Endodermal cell (in vitro differentiated cells): ENCODE data around the gene GLB1L. TPM values are rescaled to one million over a fixed set of nuclear protein-coding genes. Genes with fewer than 3 reads are reported as not detected.

Experiments used
- DNase-seq: peaks from one replicate; pipeline ENCODE4 v3.0.0-alpha.2; 2017
- H3K27ac ChIP-seq: 2 replicates; pipeline ENCODE4 v1.5.1; 2013; ENCODE audit warnings: mild to moderate bottlenecking, low read depth, low read length, moderate library complexity
- H3K27me3 ChIP-seq: 2 replicates; pipeline ENCODE4 v1.6.1; 2013; ENCODE audit warnings: mild to moderate bottlenecking, low read length, moderate library complexity; ENCODE audit not compliant: insufficient read depth, control insufficient read depth, poor library complexity, severe bottlenecking
- H3K36me3 ChIP-seq: 2 replicates; pipeline ENCODE4 v1.7.0; 2013; ENCODE audit warnings: mild to moderate bottlenecking, low read length, moderate library complexity; ENCODE audit not compliant: control insufficient read depth, insufficient read depth
- H3K4me1 ChIP-seq: one replicate; pipeline ENCODE4 v1.7.0; 2013; ENCODE audit warnings: low read length; ENCODE audit not compliant: control insufficient read depth, insufficient read depth
- H3K4me3 ChIP-seq: 2 replicates; pipeline ENCODE4 v1.5.1; 2013; ENCODE audit warnings: mild to moderate bottlenecking, low read length, moderate library complexity
- H3K9ac ChIP-seq: 2 replicates; pipeline ENCODE4 v1.6.1; 2013; ENCODE audit warnings: mild to moderate bottlenecking, low read length, moderate library complexity; ENCODE audit not compliant: poor library complexity, severe bottlenecking; ENCODE audit errors: extremely low read depth
- H3K9me3 ChIP-seq: 2 replicates; pipeline ENCODE4 v1.6.1; 2013; ENCODE audit warnings: mild to moderate bottlenecking, low read length, moderate library complexity; ENCODE audit not compliant: control insufficient read depth
- H3K27ac Mint-ChIP-seq: 2 replicates; pipeline ENCODE4 v1.8.0; 2020; ENCODE audit warnings: mixed read lengths
- H3K27me3 Mint-ChIP-seq: 2 replicates; pipeline ENCODE4 v1.8.0; 2021; ENCODE audit warnings: mild to moderate bottlenecking, mixed read lengths; ENCODE audit not compliant: insufficient read depth
- H3K36me3 Mint-ChIP-seq: 2 replicates; pipeline ENCODE4 v1.8.0; 2020; ENCODE audit warnings: low read depth, mixed read lengths
- H3K4me1 Mint-ChIP-seq: 2 replicates; pipeline ENCODE4 v1.8.0; 2020; ENCODE audit warnings: mixed read lengths
- H3K4me3 Mint-ChIP-seq: 2 replicates; pipeline ENCODE4 v1.8.0; 2020; ENCODE audit warnings: mild to moderate bottlenecking, moderate library complexity, mixed read lengths
- H3K9me3 Mint-ChIP-seq: 2 replicates; pipeline ENCODE4 v1.8.0; 2020; ENCODE audit warnings: mild to moderate bottlenecking, mixed read lengths
- WGBS, 2 experiments: methylation state at CpG; one replicate each; pipeline versions ENCODE4 v1.1.5 to v1.1.7; 2013; ENCODE audit warnings: missing lambda C conversion rate in 2 of 2, mixed read lengths in 1 of 2; ENCODE audit not compliant: insufficient coverage in 1 of 2, insufficient read length in 1 of 2; 5-methylcytosine and 5-hydroxymethylcytosine counted together
- total RNA-seq, 2 donors: library from RNA; stranded (reverse); fragmentation: NEBNext Ultra II Directional in 1 of 2; extraction: Animal tissue kit (Norgen Biotek cat#: 25700) in 1 of 2; gene quantifications; 2 replicates in 1 of 2; 3 replicates in 1 of 2; pipeline ENCODE4 v1.2.1, GENCODE V29; 2021
- TF ChIP-seq, protein P1 (sequence below): fragments of 200-600 bp; sonication (generic); conservative IDR thresholded peaks from 2 replicates; pipeline ENCODE4 v1.5.0; 2021; ENCODE audit warnings: antibody characterized with exemption, mild to moderate bottlenecking

Gene GLB1L
- total RNA-seq, 2 donors from 2014 or later, result 9.7 to 13.8 TPM

- no peaks in the 10 kb centered on the region for H3K27me3 Mint-ChIP-seq
- peaks cover 39% of the 10 kb centered on the region for H3K4me1 Mint-ChIP-seq
- H3K27ac ChIP-seq, result no peak overlapping the region
- no peak overlapping the region for H3K9ac ChIP-seq
- H3K9me3 Mint-ChIP-seq, result no peaks in the 10 kb centered on the region
- H3K36me3 ChIP-seq, result peaks cover 40% of the 10 kb centered on the region
- peaks cover 22% of the 10 kb centered on the region for H3K4me1 ChIP-seq
- H3K27ac Mint-ChIP-seq, result no peak overlapping the region
- H3K4me3 Mint-ChIP-seq, result no peak overlapping the region
- peaks cover 25% of the 10 kb centered on the region for H3K36me3 Mint-ChIP-seq
- H3K9me3 ChIP-seq, result no peaks in the 10 kb centered on the region
- no peak for DNase-seq
- WGBS, 2 experiments, result 82 to 86% methylated on average over 4 to 8 of the region's 8 CpGs
- H3K4me3 ChIP-seq, result no peak overlapping the region
- no peaks in the 10 kb centered on the region for H3K27me3 ChIP-seq
- TF ChIP-seq, protein P1, sequence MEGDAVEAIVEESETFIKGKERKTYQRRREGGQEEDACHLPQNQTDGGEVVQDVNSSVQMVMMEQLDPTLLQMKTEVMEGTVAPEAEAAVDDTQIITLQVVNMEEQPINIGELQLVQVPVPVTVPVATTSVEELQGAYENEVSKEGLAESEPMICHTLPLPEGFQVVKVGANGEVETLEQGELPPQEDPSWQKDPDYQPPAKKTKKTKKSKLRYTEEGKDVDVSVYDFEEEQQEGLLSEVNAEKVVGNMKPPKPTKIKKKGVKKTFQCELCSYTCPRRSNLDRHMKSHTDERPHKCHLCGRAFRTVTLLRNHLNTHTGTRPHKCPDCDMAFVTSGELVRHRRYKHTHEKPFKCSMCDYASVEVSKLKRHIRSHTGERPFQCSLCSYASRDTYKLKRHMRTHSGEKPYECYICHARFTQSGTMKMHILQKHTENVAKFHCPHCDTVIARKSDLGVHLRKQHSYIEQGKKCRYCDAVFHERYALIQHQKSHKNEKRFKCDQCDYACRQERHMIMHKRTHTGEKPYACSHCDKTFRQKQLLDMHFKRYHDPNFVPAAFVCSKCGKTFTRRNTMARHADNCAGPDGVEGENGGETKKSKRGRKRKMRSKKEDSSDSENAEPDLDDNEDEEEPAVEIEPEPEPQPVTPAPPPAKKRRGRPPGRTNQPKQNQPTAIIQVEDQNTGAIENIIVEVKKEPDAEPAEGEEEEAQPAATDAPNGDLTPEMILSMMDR, result no peak
Observed at GRCh38 chr2:219281588-219281987, 36.3 kb upstream of the GLB1L start.

- Mint-ChIP-seq H3K36me3 (peaks cover 25% of the 10 kb centered on the region), H3K27ac (peak overlapping the region; percentile 98), H3K27me3 (no peaks in the 10 kb centered on the region), H3K9me3 (no peaks in the 10 kb centered on the region), H3K4me3 (peak overlapping the region; percentile 74), H3K4me1 (peaks cover 36% of the 10 kb centered on the region)
- H3K4me1 ChIP-seq, result peaks cover 22% of the 10 kb centered on the region
- peak overlapping the region; percentile 94 for H3K9ac ChIP-seq
- TF ChIP-seq, protein P1, result no peak
- WGBS, 2 experiments, result 91 to 100% methylated on average over 3 to 4 of the region's 4 CpGs
- no peaks in the 10 kb centered on the region for H3K9me3 ChIP-seq
- no peak overlapping the region for H3K27ac ChIP-seq
- H3K4me3 ChIP-seq, result peak overlapping the region; percentile 86
- DNase-seq, result no peak
- H3K27me3 ChIP-seq, result no peaks in the 10 kb centered on the region
- H3K36me3 ChIP-seq, result peaks cover 40% of the 10 kb centered on the region
Observed at GRCh38 chr2:219280651-219281050, 35.4 kb upstream of the GLB1L start.

DNA sequence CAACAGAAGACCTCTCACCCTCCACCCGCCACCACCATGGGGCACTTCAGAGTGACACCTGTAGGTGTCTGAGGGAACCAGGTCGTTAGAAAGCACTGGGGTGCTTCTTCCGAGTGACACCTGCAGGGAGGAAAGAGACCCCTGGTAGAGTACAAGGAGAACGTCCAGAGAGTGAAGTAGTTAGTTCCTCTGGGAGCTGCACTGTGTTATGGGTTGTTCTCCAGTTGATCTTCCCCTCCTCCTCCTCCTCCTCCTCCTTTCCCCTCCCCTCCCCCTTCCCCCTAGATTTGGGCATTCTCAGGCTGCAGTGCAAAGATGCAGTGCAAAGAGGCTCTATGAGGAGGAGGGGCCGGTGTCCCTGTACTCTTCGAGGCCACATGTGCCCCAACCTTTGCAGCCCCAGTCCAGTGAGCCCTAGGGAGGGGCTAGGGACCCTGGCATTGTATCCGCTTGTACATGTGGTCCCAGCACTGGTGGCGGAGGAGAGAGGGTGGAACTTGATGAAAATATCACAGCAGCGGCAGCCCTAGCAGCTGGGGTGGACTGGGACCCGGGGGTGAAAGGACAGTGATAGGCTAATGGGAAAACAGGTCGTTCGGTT, 34.8 kb upstream of the GLB1L start:
- 52 to 56% methylated on average over 11 of the region's 12 CpGs for WGBS, 2 experiments
- Mint-ChIP-seq H3K4me1 (peaks cover 36% of the 10 kb centered on the region), H3K27me3 (no peaks in the 10 kb centered on the region), H3K27ac (peak overlapping the region; percentile 98), H3K9me3 (no peaks in the 10 kb centered on the region), H3K4me3 (peak overlapping the region; percentile 74), H3K36me3 (peaks cover 23% of the 10 kb centered on the region)
- H3K27me3 ChIP-seq, result no peaks in the 10 kb centered on the region
- DNase-seq, result peak; percentile 87
- H3K9me3 ChIP-seq, result no peaks in the 10 kb centered on the region
- H3K36me3 ChIP-seq, result peaks cover 40% of the 10 kb centered on the region
- H3K4me1 ChIP-seq, result peaks cover 24% of the 10 kb centered on the region
- H3K9ac ChIP-seq, result peak overlapping the region; percentile 94
- H3K27ac ChIP-seq, result peak overlapping the region; percentile 95
- TF ChIP-seq, protein P1, result peak; percentile 16
- H3K4me3 ChIP-seq, result peak overlapping the region; percentile 86
